Measurements from ENCODE around the gene ETNPPL.

Gene ETNPPL

GRCh38 chr4:108762559-108763225 lies at the start of gene ETNPPL:
ETNPPL (minus strand) TSS chr4:108763053; CDS start chr4:108762898, 155 bp downstream.
- no peak for TF ChIP-seq CTCF (IDR thresholded peaks at IDR 0.05)

GRCh38 chr4:108811486-108811885 lies 48.6 kb upstream of the ETNPPL start:
- no peak for TF ChIP-seq CTCF (IDR thresholded peaks at IDR 0.05)

- no peak for TF ChIP-seq CTCF (IDR thresholded peaks at IDR 0.05)
Observed at GRCh38 chr4:108810087-108810486, 47.2 kb upstream of the ETNPPL start.

- no peak for TF ChIP-seq CTCF (IDR thresholded peaks at IDR 0.05)
Observed at GRCh38 chr4:108804648-108805273, 41.9 kb upstream of the ETNPPL start.

GRCh38 chr4:108799306-108799705 lies 36.5 kb upstream of the ETNPPL start:
- TF ChIP-seq CTCF (IDR thresholded peaks at IDR 0.05) = no peak

GRCh38 chr4:108796173-108796572 lies 33.3 kb upstream of the ETNPPL start:
- no peak for TF ChIP-seq CTCF (IDR thresholded peaks at IDR 0.05)

GRCh38 chr4:108795733-108796132 lies 32.9 kb upstream of the ETNPPL start:
- TF ChIP-seq CTCF (IDR thresholded peaks at IDR 0.05) = no peak
